Measurements from ENCODE around the gene OTUB1. TPM values are rescaled to one million over a fixed set of nuclear protein-coding genes. Genes with fewer than 3 reads are reported as not detected.

The OTUB1 gene
- total and polyA plus RNA-seq, 9 of the 15 experiments (the other 6 are each of a cell fraction or from before 2014, with no cell fraction given) = 29.5 to 134 (median 66.1) TPM

- Histone ChIP-seq H3K36me3 (ENCODE audit: control insufficient read depth, insufficient read depth, low read length) (peaks cover 72% of the 10 kb centered on the region; the same call in 2 of the 3 replicates), H4K20me1 (replicated peaks; ENCODE audit: control insufficient read depth, insufficient read depth, low read length) (peaks cover 4% of the 10 kb centered on the region; the same call in 1 of the 2 replicates), H2AFZ (ENCODE audit: low read depth, low read length) (no peak overlapping the region), H3K9ac (ENCODE audit: insufficient read depth in 1 of 2, low read depth in 2 of 2, low read length in 2 of 2) (peak overlapping the region in 1 of 2 experiments; percentile 45; a peak in 2 of 4 replicates), H3K9me3 (replicated peaks; ENCODE audit: control insufficient read depth, insufficient read depth, low read depth, low read length) (no peaks in the 10 kb centered on the region), H3K4me3 (no peak overlapping the region), H3K79me2 (ENCODE audit: control insufficient read depth, insufficient read depth, low read length) (no peaks in the 10 kb centered on the region), H3K4me1 (replicated peaks in 1 of 2; ENCODE audit: control insufficient read depth in 2 of 2, insufficient read depth in 2 of 2, low read length in 2 of 2) (peaks cover 0 to 51% of the 10 kb centered on the region in 2 experiments; a peak in 2 of 5 replicates), H3K9me1 (ENCODE audit: control insufficient read depth, insufficient read depth, low read length) (no peaks in the 10 kb centered on the region), H3K27ac (ENCODE audit: extremely low read depth, low read depth, low read length) (no peak overlapping the region), H3K27me3 (ENCODE audit: control insufficient read depth in 2 of 2, insufficient read depth in 2 of 2, low read length in 2 of 2) (no peaks in the 10 kb centered on the region), H3K4me2 (ENCODE audit: insufficient read depth, low read length) (no peak overlapping the region)
- 83% methylated on average over 9 of the region's 11 CpGs for WGBS (ENCODE audit: insufficient coverage, low coverage, missing lambda C conversion rate)
- intact Hi-C loops (cut with micrococcal nuclease) = no loop called here
- ChIA-PET POLR2A (interaction anchor here (0.6 to 1.6 kb wide), 3 partner anchors 10 to 351 kb away, joined by 3 to 7 read pairs (median 5); no protein-coding TSS in a partner anchor), CTCF (ENCODE audit: low intra/inter-chr PET ratio) (no interaction called here)
- in situ Hi-C loops (cut with MboI) = no loop called here
- TF ChIP-seq IRF2 (CRISPR knock-in tag; IDR thresholded peaks at IDR 0.05) = no peak
- 0 out of 2 replicates have a peak, but pooled peaks have one; percentile 16 for TF ChIP-seq POLR2G (IDR thresholded peaks at IDR 0.05; ENCODE audit: low read depth, low read length)
- TF ChIP-seq SREBF1 (IDR thresholded peaks at IDR 0.05; ENCODE audit: borderline replicate concordance, low read depth, low read length) = no peak
- TF ChIP-seq RBFOX2 (IDR thresholded peaks at IDR 0.05; ENCODE audit: low read depth, low read length) = peak; percentile 26; the same call in 1 of the 2 replicates
- DNase-seq (ENCODE audit: extremely low read depth in 1 of 4, low spot score in 3 of 4) (no peak), ATAC-seq (no peak), FAIRE-seq (no peak)
- BruUV-seq (replicated peaks) = no TSS peak
Measured at GRCh38 chr11:63997801-63998337, 11.6 kb downstream of the OTUB1 start.

Measured in K562 (cell line).